ENCODE measurements around the gene PRSS57.

The PRSS57 gene

DNA sequence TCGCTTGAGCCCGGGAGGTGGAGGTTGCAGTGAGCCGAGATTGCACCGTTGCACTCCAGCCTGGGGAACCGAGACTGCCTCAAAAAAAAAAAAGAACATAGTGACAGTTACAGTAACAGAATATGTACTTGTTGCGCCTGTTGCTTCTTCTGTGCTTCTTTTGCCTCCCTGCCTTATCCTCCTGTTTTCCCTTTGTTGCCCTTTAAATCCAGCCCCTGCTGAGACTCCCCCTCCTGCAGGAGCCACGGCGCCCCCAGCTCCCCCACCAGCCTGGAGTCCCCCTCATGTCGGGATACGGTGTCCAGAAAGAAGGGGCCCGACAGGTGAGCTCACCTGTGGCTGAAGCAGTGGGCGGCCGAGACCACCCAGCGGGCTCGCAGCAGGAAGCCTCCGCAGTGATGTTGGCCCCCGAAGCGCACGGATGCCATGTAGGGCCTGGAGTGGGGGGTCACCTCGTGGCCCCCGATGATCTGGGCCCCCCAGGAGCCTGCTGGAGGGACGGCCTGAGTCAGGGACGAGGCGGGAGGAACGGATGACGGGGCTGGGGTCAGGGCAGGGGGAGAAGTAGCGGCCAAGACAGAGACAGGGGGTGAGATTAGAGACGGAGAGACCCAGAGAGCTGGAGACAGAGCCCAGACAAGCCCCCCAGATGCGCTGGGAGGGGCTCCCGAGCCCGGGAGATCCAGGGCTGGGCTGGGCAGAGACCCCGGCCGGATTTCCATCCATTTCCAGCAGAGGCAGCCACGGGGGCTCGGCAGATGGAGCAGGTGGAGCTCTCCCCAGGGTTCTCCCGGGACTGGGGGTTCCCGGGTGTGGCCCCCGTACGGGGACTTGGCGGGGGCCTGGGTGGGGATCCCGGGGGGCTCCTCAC, 536 bp downstream of the PRSS57 start:
- DNase-seq (ENCODE audit: low spot score), result no peak

GRCh38 chr19:690203-690602, 5.0 kb downstream of the PRSS57 start:
- DNase-seq (ENCODE audit: low spot score), result no peak

DNA sequence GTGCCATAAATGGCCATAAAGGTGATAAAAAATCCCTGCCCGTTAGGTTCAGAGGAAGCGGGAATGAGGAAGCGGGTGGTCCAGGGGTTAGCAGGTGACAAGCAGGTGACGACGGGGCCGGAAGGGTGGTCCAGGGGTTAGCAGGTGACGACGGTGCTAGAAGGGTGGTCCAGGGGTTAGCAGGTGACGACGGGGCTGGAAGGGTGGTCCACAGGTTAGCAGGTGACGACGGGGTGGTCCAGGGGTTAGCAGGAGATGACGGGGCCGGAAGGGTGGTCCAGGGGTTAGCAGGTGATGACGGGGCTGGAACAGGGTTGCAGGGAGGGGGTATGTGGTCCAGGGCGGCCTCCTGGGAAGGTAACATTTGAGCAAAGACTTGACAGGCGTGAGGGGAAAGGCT, 6.3 kb downstream of the PRSS57 start:
- no peak for DNase-seq (ENCODE audit: low spot score)

GRCh38 chr19:688214-688613, 7.0 kb downstream of the PRSS57 start:
- no peak for DNase-seq (ENCODE audit: low spot score)

DNA sequence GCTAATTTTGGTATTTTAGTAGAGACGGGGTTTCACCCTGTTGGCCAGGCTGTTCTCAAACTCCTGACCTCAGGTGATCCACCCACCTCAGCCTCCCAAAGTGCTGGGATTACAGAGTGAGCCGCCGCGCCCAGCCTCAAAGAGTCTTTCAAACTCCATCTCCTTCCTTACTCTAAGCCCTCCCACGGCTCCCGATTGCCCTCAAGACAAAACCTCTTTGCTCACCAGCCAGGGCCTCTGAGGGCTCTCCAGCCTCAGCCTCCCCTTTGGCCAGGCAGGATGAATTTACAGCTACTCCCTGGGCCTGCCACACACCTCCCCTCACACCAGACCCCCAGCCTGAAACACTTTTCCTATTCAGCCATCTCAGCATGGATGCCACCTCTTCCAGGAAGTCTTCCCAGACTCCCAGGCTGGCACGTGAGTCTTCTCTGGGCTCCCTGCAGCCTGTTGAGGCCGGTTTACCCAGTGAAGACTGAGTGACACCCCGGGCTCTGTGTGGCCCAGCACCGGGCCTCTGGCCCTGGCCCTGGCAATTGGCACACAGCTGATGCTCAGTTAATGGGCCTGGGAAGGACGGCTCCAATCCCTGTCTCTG, 7.6 kb downstream of the PRSS57 start:
- DNase-seq (ENCODE audit: low spot score), result no peak

DNA sequence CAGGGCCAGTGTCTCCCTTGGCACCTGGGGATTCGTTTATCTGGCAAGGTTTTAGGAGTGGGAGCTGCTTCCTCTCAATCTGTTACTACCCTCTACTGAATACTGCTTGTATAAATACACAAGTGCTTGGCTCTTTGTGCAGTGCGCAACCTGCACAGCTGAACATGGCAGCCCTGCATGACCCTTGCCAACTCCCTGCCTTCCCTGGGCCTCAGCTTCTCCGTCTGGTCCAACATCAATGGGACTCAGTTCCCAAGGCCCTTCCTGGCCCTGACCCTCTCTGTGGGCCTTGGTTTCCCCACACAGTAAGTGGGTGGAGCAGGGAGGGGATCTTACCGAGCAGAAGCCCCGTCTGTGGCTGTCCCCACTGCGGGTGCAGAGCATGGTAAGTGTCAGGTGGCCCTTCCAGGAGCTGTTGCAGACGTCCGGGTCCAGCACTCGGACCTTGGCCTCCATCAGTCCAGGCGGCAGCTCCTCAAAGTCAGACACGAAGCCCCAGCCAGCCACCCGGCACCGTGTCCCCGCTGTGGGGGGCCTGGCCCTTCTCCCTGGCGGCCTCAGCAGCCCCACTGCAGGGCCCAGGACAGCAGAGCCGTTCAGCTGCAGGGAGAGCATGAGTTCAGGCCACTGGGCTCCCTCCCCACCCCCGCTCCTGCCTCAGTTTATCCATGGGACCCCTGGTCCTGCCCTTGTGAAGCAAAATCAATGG, 8.5 kb downstream of the PRSS57 start:
- no peak for DNase-seq (ENCODE audit: low spot score)

GRCh38 chr19:685454-685931, 9.8 kb downstream of the PRSS57 start:
- DNase-seq (ENCODE audit: low spot score), result no peak

DNA sequence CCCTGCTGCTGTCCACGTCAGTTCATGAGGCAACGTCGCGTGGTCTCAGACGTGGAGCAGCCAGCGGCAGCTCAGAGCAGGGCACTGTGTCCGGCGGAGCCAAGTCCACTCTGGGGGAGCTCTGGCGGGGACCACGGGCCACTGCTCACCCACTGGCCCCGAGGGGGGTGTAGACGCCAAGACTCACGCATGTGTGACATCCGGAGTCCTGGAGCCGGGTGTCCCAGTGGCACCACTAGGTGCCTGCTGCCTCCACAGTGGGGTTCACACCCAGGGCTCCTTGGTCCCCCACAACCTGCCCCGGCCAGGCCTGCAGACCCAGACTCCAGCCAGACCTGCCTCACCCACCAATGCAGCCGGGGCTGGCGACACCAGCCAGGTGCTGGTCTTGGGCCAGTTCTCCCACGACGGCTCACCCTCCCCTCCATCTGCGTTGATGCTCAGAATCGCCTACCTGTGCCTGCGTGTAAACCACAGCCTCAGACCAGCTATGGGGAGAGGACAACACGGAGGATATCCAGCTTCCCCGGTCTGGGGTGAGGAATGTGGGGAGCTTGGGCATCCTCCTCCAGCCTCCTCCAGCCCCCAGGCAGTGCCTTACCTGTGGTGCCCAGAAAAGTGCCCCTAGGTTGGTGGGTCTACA, 12.5 kb downstream of the PRSS57 start:
- DNase-seq (ENCODE audit: low spot score), result no peak

- peak; percentile 90 for DNase-seq (ENCODE audit: low spot score)
Observed at GRCh38 chr19:681029-682019, 13.9 kb downstream of the PRSS57 start.

GRCh38 chr19:680287-681028, 14.8 kb downstream of the PRSS57 start:
- DNase-seq (ENCODE audit: low spot score), result peak; percentile 99

DNA sequence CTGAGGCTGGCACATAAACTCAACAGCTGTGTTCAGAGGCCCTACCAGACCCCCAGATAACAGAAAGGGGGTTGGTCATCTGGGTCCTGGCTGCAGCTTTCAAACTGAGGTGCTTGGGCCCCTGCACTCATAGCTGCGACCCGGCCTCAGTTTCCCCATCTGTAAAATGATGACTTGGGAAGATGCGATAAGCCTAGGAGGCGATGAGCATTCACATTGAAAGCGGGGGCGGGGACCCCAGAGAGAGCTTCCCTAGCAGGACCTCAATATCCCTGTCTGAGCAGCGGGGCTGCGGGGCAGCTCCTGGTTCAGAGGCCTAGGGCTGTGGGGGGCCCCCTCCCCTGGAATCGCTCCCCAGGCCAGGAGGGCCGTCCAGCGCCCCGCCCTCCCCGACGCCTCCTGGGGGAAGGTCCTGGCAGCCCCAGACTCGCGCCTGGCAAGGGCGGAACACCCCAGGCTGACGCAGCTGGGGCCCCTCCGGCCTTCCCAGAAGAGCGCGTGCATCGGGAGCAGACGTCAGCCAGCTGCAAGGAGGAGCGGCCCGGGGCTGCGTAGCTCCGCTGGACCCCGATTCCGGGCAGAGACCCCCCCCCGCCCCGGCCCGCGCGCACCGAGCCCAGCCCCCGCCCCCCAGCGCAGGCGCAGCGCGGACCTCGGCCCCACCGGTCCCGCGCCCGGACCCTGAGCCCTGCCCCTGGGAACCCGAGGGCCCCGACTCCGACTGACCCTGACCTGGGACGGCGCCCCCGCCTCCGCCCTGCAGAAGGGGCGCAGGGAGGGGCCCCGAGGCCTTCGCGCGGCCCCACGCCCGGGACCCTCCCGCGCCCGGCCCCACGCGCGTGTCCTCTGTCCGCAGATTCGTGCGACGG, 15.6 kb downstream of the PRSS57 start:
- peak; percentile 43 for DNase-seq (ENCODE audit: low spot score)

GRCh38 chr19:678791-679388, 16.4 kb downstream of the PRSS57 start:
- DNase-seq (ENCODE audit: low spot score), result no peak

DNA sequence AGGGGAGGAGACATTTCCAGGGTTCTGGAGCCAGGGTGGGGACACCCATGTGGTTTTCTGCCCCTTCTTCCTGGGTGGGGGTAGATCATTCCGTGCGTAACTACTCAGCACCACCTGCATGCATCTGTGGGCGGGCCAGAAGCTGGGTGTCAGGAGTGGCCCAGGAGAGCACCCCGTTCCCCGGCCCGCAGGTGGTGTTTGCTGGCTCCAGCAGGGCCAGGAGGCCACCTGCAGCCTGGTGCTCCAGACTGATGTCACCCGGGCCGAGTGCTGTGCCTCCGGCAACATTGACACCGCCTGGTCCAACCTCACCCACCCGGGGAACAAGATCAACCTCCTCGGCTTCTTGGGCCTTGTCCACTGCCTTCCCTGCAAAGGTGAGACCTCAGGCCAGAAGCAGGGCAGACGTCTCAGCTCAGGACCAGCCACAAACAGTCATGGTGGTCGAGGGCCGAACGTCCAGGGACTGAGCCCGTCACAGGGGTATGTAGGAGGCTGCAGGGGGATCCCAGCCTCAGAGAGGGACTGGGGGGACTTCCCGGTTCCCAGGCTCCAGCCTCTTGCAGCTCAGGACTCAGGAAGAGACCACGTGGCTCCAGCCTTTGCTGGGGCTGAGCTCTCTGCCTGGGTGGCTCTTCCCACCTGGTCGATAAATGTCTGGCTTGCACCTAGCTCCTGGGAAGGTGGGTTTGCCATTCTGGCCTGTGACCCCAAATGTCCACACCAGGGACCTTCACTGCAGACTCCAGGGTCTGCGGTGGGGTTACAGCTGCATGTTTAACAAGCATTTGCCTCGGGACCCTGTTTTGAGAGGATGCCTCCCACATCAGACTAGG, 17.4 kb downstream of the PRSS57 start:
- DNase-seq (ENCODE audit: low spot score), result no peak

- no peak for DNase-seq (ENCODE audit: low spot score)
Observed at GRCh38 chr19:677201-677600, 18.1 kb downstream of the PRSS57 start.

GRCh38 chr19:676339-677105, 18.7 kb downstream of the PRSS57 start, which contains the start of gene FSTL3:
Gene FSTL3, plus strand, starts transcription at chr19:676392. Its CDS starts 32 bp downstream, at chr19:676424.
- DNase-seq (ENCODE audit: low spot score), result no peak

DNA sequence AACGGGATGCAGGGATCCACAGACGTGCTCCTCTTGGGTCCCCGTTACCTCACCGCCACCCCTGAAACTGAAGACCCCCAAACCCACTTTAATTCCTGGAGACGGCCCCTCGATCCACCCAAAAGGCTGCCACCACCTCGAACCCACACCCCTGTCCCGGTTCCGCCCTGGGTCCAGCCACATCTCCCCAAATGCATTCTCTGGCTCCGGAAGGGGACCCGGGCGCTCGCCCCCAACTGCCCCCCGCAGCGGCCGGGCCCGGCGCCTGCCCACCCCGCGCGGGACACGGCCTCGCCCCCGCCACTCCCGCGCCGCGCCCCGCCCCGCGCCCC, 19.3 kb downstream of the PRSS57 start:
- DNase-seq (ENCODE audit: low spot score), result no peak
